Endothelial cell of umbilical vein (primary cell): ENCODE measurements around the gene CD81. TPM values are rescaled to one million over a fixed set of nuclear protein-coding genes. Genes with fewer than 3 reads are reported as not detected.

Experiments used
- BruUV-seq: library from RNA; stranded (reverse); fragments of 400-500 nt; replicated peaks from 2 replicates; lab custom pipeline; 2021; lab: Mats Ljungman, UMichigan
- CTCF ChIA-PET: fragments of 300-600, 350-600 bp; sonication (Branson Sonifier 250); formaldehyde crosslinking; loops from one replicate; lab custom pipeline; 2021; ENCODE audit warnings: antibody characterized with exemption, inconsistent platforms; lab: Charles Lee
- POLR2A ChIA-PET: fragments of 300-600, 350-600 bp; sonication (Branson Sonifier 250); formaldehyde crosslinking; loops from one replicate; lab custom pipeline; 2021; ENCODE audit warnings: antibody characterized with exemption, inconsistent platforms; lab: Charles Lee
- DNase-seq: peaks from one replicate; pipeline ENCODE4 v3.0.0-alpha.2; 2011; ENCODE audit warnings: low read depth, low spot score
- FAIRE-seq: peaks from 2 replicates; lab custom pipeline; 2011; peaks lifted over from hg19 to GRCh38; lab: Jason Lieb, UNC
- H2AFZ ChIP-seq: 2 replicates; pipeline ENCODE4 v1.6.0; 2012; ENCODE audit warnings: low read depth, low read length, control low read depth, inconsistent platforms
- H3K27ac ChIP-seq: 2 replicates; pipeline ENCODE4 v1.5.1; 2011; ENCODE audit warnings: low read depth, mild to moderate bottlenecking, control low read depth, low read length, moderate library complexity; ENCODE audit not compliant: insufficient read depth
- H3K27me3 ChIP-seq, 2 experiments: 2 replicates each; pipeline versions ENCODE4 v1.6.0 to v1.6.1; 2011; ENCODE audit warnings: low read length in 2 of 2, mixed read lengths in 1 of 2; ENCODE audit not compliant: control insufficient read depth in 2 of 2, insufficient read depth in 2 of 2
- H3K36me3 ChIP-seq, 2 experiments: 2 replicates in 1 of 2; 3 replicates in 1 of 2; pipeline ENCODE4 v1.5.1; 2011; ENCODE audit warnings: low read length in 2 of 2, mild to moderate bottlenecking in 1 of 2, moderate library complexity in 1 of 2; ENCODE audit not compliant: control insufficient read depth in 2 of 2, insufficient read depth in 2 of 2; ENCODE audit errors: extremely low read depth in 1 of 2
- H3K4me1 ChIP-seq: 3 replicates; pipeline ENCODE4 v1.5.1; 2011; ENCODE audit warnings: mild to moderate bottlenecking, low read length; ENCODE audit not compliant: control insufficient read depth, insufficient read depth; ENCODE audit errors: extremely low read depth
- H3K4me2 ChIP-seq: 2 replicates; pipeline ENCODE4 v1.6.1; 2011; ENCODE audit warnings: low read length, control low read depth, mixed read lengths; ENCODE audit not compliant: insufficient read depth
- H3K4me3 ChIP-seq, 3 experiments: fragments of 200-600 bp in 1 of 3; sonication (generic), shearing (Covaris generic) in 1 of 3; replicated peaks in 1 of 3; 2 replicates each; pipeline ENCODE4 v1.5.1; 2011 to 2016; ENCODE audit warnings: control low read depth in 3 of 3, low read length in 3 of 3, mild to moderate bottlenecking in 2 of 3, inconsistent platforms in 1 of 3, low read depth in 1 of 3, moderate library complexity in 1 of 3; ENCODE audit not compliant: insufficient read depth in 1 of 3
- H3K79me2 ChIP-seq: 2 replicates; pipeline ENCODE4 v1.6.0; 2012; ENCODE audit warnings: low read length, inconsistent platforms; ENCODE audit not compliant: control insufficient read depth, insufficient read depth
- H3K9ac ChIP-seq: replicated peaks from 2 replicates; pipeline ENCODE3; 2011; ENCODE audit warnings: low read length, control low read depth; ENCODE audit not compliant: insufficient read depth; ENCODE audit errors: extremely low read depth
- H3K9me1 ChIP-seq: replicated peaks from 3 replicates; pipeline ENCODE4 v1.6.0; 2011; ENCODE audit warnings: mild to moderate bottlenecking, low read length; ENCODE audit not compliant: control insufficient read depth, insufficient read depth; ENCODE audit errors: extremely low read depth
- H3K9me3 ChIP-seq: replicated peaks from 2 replicates; pipeline ENCODE4 v1.5.1; 2012; ENCODE audit warnings: low read length, inconsistent platforms; ENCODE audit not compliant: control insufficient read depth, insufficient read depth
- H4K20me1 ChIP-seq: replicated peaks from 2 replicates; pipeline ENCODE3; 2011; ENCODE audit warnings: mild to moderate bottlenecking, low read length; ENCODE audit not compliant: control insufficient read depth, insufficient read depth; ENCODE audit errors: extremely low read depth
- CTCF ChIP-seq, 2 donors: IDR thresholded peaks; 1 replicate in 1 of 2; 2 replicates in 1 of 2; pipeline ENCODE4 v1.5.1; 2011; ENCODE audit warnings: low read length in 2 of 2, mild to moderate bottlenecking in 2 of 2, moderate library complexity in 2 of 2, control low read depth in 1 of 2, inconsistent platforms in 1 of 2, low read depth in 1 of 2; ENCODE audit not compliant: insufficient read depth in 1 of 2; ENCODE audit errors: extremely low read depth in 1 of 2
- EZH2 ChIP-seq: IDR thresholded peaks from 2 replicates; pipeline ENCODE4 v1.6.1; 2012; ENCODE audit warnings: borderline replicate concordance, low read depth, mild to moderate bottlenecking, moderate library complexity, low read length, inconsistent platforms; ENCODE audit not compliant: severe bottlenecking
- FOS ChIP-seq: IDR thresholded peaks from 2 replicates; pipeline ENCODE4 v1.6.1; 2011; ENCODE audit warnings: mild to moderate bottlenecking, low read length, moderate library complexity, borderline replicate concordance; ENCODE audit not compliant: insufficient read depth
- GATA2 ChIP-seq: IDR thresholded peaks from 2 replicates; pipeline ENCODE4 v1.7.0; 2011; ENCODE audit warnings: low read depth, mild to moderate bottlenecking, moderate library complexity, mixed read lengths, low read length; ENCODE audit not compliant: insufficient read length, insufficient read depth
- JUN ChIP-seq: IDR thresholded peaks from 2 replicates; pipeline ENCODE4 v1.6.1; 2011; ENCODE audit warnings: borderline replicate concordance, low read depth; ENCODE audit not compliant: insufficient read length, insufficient read depth
- MYC ChIP-seq: IDR thresholded peaks from one replicate; pipeline ENCODE4 v1.6.1; 2011; ENCODE audit warnings: mild to moderate bottlenecking, low read depth, low read length
- POLR2A ChIP-seq: IDR thresholded peaks from 2 replicates; pipeline ENCODE4 v1.6.1; 2012; ENCODE audit warnings: low read depth, mild to moderate bottlenecking, control low read depth, low read length
- POLR2AphosphoS5 ChIP-seq: IDR thresholded peaks from 2 replicates; pipeline ENCODE4 v1.6.1; 2012; ENCODE audit warnings: low read depth, mild to moderate bottlenecking, control low read depth, low read length, moderate library complexity; ENCODE audit not compliant: insufficient read depth
- dilution Hi-C: fragments of 300-500 bp; cut with MboI; formaldehyde crosslinking; loops from one replicate; pipeline ENCODE4 v1.15.0; 2019; ENCODE audit warnings: low sequenced_read_pairs; ENCODE audit not compliant: extremely low pct_ligation_motif_present
- intact Hi-C: fragments of 100-400 bp; cut with micrococcal nuclease; formaldehyde crosslinking; loops from one replicate; pipeline ENCODE4 v1.10.0; 2022
- polyA plus RNA-seq, 4 experiments: library from polyadenylated mRNA; depleted of rRNA in 3 of 4; stranded (reverse) in 3 of 4; unstranded in 1 of 4; fragments of >200 nt; gene quantifications; 2 replicates each; pipeline versions ENCODE4 v1.2.1 to v1.2.3, GENCODE V29; 2011 to 2012; ENCODE audit warnings: missing spikeins in 1 of 4
- total RNA-seq: library from RNA; stranded (reverse); gene quantifications from 2 replicates; pipeline ENCODE4 v1.2.3, GENCODE V29; 2021

Gene CD81
- total and polyA plus RNA-seq, 2 donors (not counting 3 experiments of a cell fraction or from before 2014, with no cell fraction given) = 409 to 802 TPM

- Histone ChIP-seq H3K27me3 (no peaks in the 10 kb centered on the region), H4K20me1 (peaks cover 2% of the 10 kb centered on the region), H3K9me1 (no peaks in the 10 kb centered on the region), H3K4me2 (no peak overlapping the region), H3K27ac (peak overlapping the region; percentile 91), H3K79me2 (peaks cover 94% of the 10 kb centered on the region), H2AFZ (no peak overlapping the region), H3K9me3 (no peaks in the 10 kb centered on the region), H3K9ac (peak overlapping the region; percentile 40), H3K4me3 (no peak overlapping the region), H3K4me1 (peaks cover 54% of the 10 kb centered on the region), H3K36me3 (peaks cover 2 to 4% of the 10 kb centered on the region in 2 experiments)
- intact Hi-C loops (no loop called here), dilution Hi-C loops (no loop called here)
- ChIA-PET POLR2A (interaction anchor here (1.1 kb wide), 1 partner anchor 18 kb away, joined by 6 read pairs; the partner anchor contains the start of gene TSSC4), CTCF (interaction anchor here (1.0 to 1.9 kb wide), 6 partner anchors 14 to 77 kb away, joined by 3 to 18 read pairs (median 6); partner anchors contain the start of gene TSSC4)
- no peak for FAIRE-seq
- TF ChIP-seq POLR2A = no peak
- BruUV-seq = no TSS peak
- DNase-seq = no peak
These were observed 5.0 kb downstream of the CD81 start for GRCh38 chr11:2382129-2382517.

- Histone ChIP-seq H3K4me2 (peak overlapping the region; percentile 28), H3K4me1 (peaks cover 56% of the 10 kb centered on the region)
These were observed 6.1 kb downstream of the CD81 start for GRCh38 chr11:2382936-2383851.

More at GRCh38 chr11:2382936-2383851, 6.1 kb downstream of the CD81 start:
- Histone ChIP-seq H3K27me3 (no peaks in the 10 kb centered on the region), H3K4me3 (no peak overlapping the region), H3K9ac (peak overlapping the region; percentile 43), H3K36me3 (peaks cover 2 to 4% of the 10 kb centered on the region in 2 experiments), H3K9me1 (no peaks in the 10 kb centered on the region), H4K20me1 (peaks cover 2% of the 10 kb centered on the region), H3K27ac (peak overlapping the region; percentile 91), H2AFZ (no peak overlapping the region), H3K9me3 (no peaks in the 10 kb centered on the region), H3K79me2 (peaks cover 96% of the 10 kb centered on the region)
- dilution Hi-C loops = no loop called here
- POLR2A ChIA-PET = interaction anchor here (1.1 kb wide), 1 partner anchor 17 kb away, joined by 6 read pairs; the partner anchor contains the start of gene TSSC4
- FAIRE-seq (peak; percentile 85), DNase-seq (peak; percentile 51)
- intact Hi-C loops = loop anchor here (1.0 kb wide), 1 partner anchor 17 kb away; the partner anchor contains the start of gene TSSC4
- CTCF ChIA-PET = interaction anchor here (1.0 to 1.9 kb wide), 6 partner anchors 13 to 78 kb away, joined by 3 to 18 read pairs (median 6); partner anchors contain the start of gene TSSC4
- no TSS peak for BruUV-seq
- TF ChIP-seq CTCF (IDR thresholded peaks at IDR 0.05; ENCODE audit: extremely low read depth in 1 of 2, insufficient read depth in 1 of 2, low read depth in 1 of 2, low read length in 2 of 2) (no peak), EZH2 (no peak), FOS (no peak), MYC (peak; percentile 5), POLR2A (no peak), JUN (peak; percentile 23), GATA2 (no peak), POLR2AphosphoS5 (peak; percentile 79)
